Renal cortex interstitium (tissue), 11 donors: ENCODE data around the gene PAIP2. TPM values are rescaled to one million over a fixed set of nuclear protein-coding genes. Genes with fewer than 3 reads are reported as not detected.
"Not testable (repeated sequence)": the region's sequence is repeated elsewhere in the genome, so short reads cannot be mapped to it uniquely, and the experiment has no call there.

Experiments used
- DNase-seq, 11 donors: peaks; one replicate each; pipeline ENCODE4 v3.0.0-alpha.2; 2013; ENCODE audit warnings: low read depth in 9 of 11, low spot score in 4 of 11; ENCODE audit errors: extremely low read depth in 1 of 11
- polyA plus RNA-seq, 3 donors: library from polyadenylated mRNA; unstranded; fragments of 120-200 nt; gene quantifications; one replicate each; pipeline ENCODE4 v1.2.1, GENCODE V29; 2013; ENCODE audit not compliant: insufficient read length in 3 of 3

PAIP2 gene
- polyA plus RNA-seq, 3 donors = 164 to 199 (median 175) TPM

- DNase-seq = no peak
Measured at GRCh38 chr5:139304391-139305324, 37.0 kb upstream of the PAIP2 start.

GRCh38 chr5:139306197-139306596 lies 35.5 kb upstream of the PAIP2 start:
- DNase-seq = no peak

GRCh38 chr5:139306628-139307379 lies 34.9 kb upstream of the PAIP2 start:
- DNase-seq = no peak

- DNase-seq = no peak
Measured at GRCh38 chr5:139308797-139309196, 32.9 kb upstream of the PAIP2 start.

GRCh38 chr5:139310715-139311186 lies 30.9 kb upstream of the PAIP2 start:
- DNase-seq = not testable (repeated sequence)

GRCh38 chr5:139312075-139312474 lies 29.6 kb upstream of the PAIP2 start:
- no peak for DNase-seq

GRCh38 chr5:139314276-139314675 lies 27.4 kb upstream of the PAIP2 start:
- no peak for DNase-seq

GRCh38 chr5:139315056-139315615 lies 26.5 kb upstream of the PAIP2 start:
- DNase-seq = no peak

GRCh38 chr5:139335811-139336210 lies 5.8 kb upstream of the PAIP2 start:
- no peak for DNase-seq

GRCh38 chr5:139340051-139340450 lies 1.6 kb upstream of the PAIP2 start:
- DNase-seq = no peak

GRCh38 chr5:139341187-139341688 lies 416 bp upstream of the PAIP2 start:
- no peak for DNase-seq

- no peak for DNase-seq
Measured at GRCh38 chr5:139342423-139342723, 719 bp downstream of the PAIP2 start.

GRCh38 chr5:139343476-139343875 lies 1.8 kb downstream of the PAIP2 start:
- no peak for DNase-seq

- DNase-seq = no peak
Measured at GRCh38 chr5:139344177-139344576, 2.5 kb downstream of the PAIP2 start.

GRCh38 chr5:139345442-139345841 lies 3.8 kb downstream of the PAIP2 start:
- not testable (repeated sequence) for DNase-seq

- not testable (repeated sequence) for DNase-seq
Measured at GRCh38 chr5:139347863-139348262, 6.2 kb downstream of the PAIP2 start.

- DNase-seq = no peak
Measured at GRCh38 chr5:139354186-139354585, 12.5 kb downstream of the PAIP2 start.

GRCh38 chr5:139355900-139356299 lies 14.2 kb downstream of the PAIP2 start:
- not testable (repeated sequence) for DNase-seq

- DNase-seq = no peak
Measured at GRCh38 chr5:139358064-139358463, 16.4 kb downstream of the PAIP2 start.

- no peak for DNase-seq
Measured at GRCh38 chr5:139360384-139360783, 18.7 kb downstream of the PAIP2 start.
